Activated B cell treated with CpG ODN at 0.5 μM for 24 hours (primary cell): ENCODE measurements around the gene HIVEP3. TPM values are rescaled to one million over a fixed set of nuclear protein-coding genes. Genes with fewer than 3 reads are reported as not detected.
A peak's percentile ranks its signal among the peaks of the same experiment; 100 is the strongest.

Source experiments
- ATAC-seq: fragments of 200-7000 bp; cut with Tn5 transposase; one replicate; pipeline ENCODE4 v1.10.0; 2021; ENCODE audit warnings: low read depth, mild to moderate bottlenecking, moderate library complexity
- CTCF ChIA-PET: fragments of 350-600 bp; sonication (Branson Sonifier 250); formaldehyde crosslinking; loops from one replicate; lab custom pipeline; 2021; ENCODE audit warnings: antibody characterized with exemption; lab: Charles Lee
- POLR2A ChIA-PET: fragments of 350-600 bp; sonication (Branson Sonifier 250); formaldehyde crosslinking; loops from one replicate; lab custom pipeline; 2021; ENCODE audit warnings: antibody characterized with exemption; lab: Charles Lee
- DNase-seq: peaks from one replicate; pipeline ENCODE4 v3.0.0; 2022
- H3K27ac Mint-ChIP-seq: one replicate; pipeline ENCODE4 v1.8.0; 2020; ENCODE audit warnings: mixed read lengths
- H3K27me3 Mint-ChIP-seq: one replicate; pipeline ENCODE4 v1.8.0; 2021; ENCODE audit warnings: mixed read lengths
- H3K36me3 Mint-ChIP-seq: one replicate; pipeline ENCODE4 v1.8.0; 2021; ENCODE audit warnings: low read depth, mixed read lengths
- H3K4me1 Mint-ChIP-seq: one replicate; pipeline ENCODE4 v1.8.0; 2021; ENCODE audit warnings: mixed read lengths
- H3K4me3 Mint-ChIP-seq: one replicate; pipeline ENCODE4 v1.8.0; 2020; ENCODE audit warnings: mild to moderate bottlenecking, mixed read lengths
- H3K9me3 Mint-ChIP-seq: one replicate; pipeline ENCODE4 v1.8.0; 2020; ENCODE audit warnings: mixed read lengths
- CTCF ChIP-seq: fragments of 200-600 bp; IDR thresholded peaks from one replicate; pipeline ENCODE4 v1.8.0; 2022; ENCODE audit warnings: antibody characterized with exemption, mild to moderate bottlenecking
- intact Hi-C: fragments of 100-400 bp; cut with micrococcal nuclease; formaldehyde crosslinking; loops from one replicate; pipeline ENCODE4 v1.15.1; 2024
- total RNA-seq: library from RNA; stranded (reverse); gene quantifications from 2 replicates; pipeline ENCODE4 v1.2.3, GENCODE V29; 2022

The HIVEP3 gene
- total RNA-seq, 1 donor from 2014 or later: 14.4 TPM

- intact Hi-C loops: loop anchor here (1.0 to 5.0 kb wide), 3 partner anchors 55 to 361 kb away; no protein-coding TSS in a partner anchor
- DNase-seq (no peak), ATAC-seq (peak; percentile 34)
- Mint-ChIP-seq H3K4me1 (peaks cover 35% of the 10 kb centered on the region), H3K4me3 (no peak overlapping the region), H3K9me3 (no peaks in the 10 kb centered on the region), H3K27me3 (no peaks in the 10 kb centered on the region), H3K27ac (no peak overlapping the region), H3K36me3 (no peaks in the 10 kb centered on the region)
- ChIA-PET POLR2A (interaction anchor here (0.5 to 2.0 kb wide), 7 partner anchors 60 to 361 kb away, joined by 3 to 12 read pairs (median 5); no protein-coding TSS in a partner anchor), CTCF (interaction anchor here (0.8 to 3.2 kb wide), 15 partner anchors 9 to 361 kb away, joined by 3 to 33 read pairs (median 3); no protein-coding TSS in a partner anchor)
- TF ChIP-seq CTCF: no peak
Measured at GRCh38 chr1:41812051-41812450, 106.7 kb downstream of the HIVEP3 start.

- DNase-seq: no peak
- H3K27me3 Mint-ChIP-seq: no peaks in the 10 kb centered on the region
- H3K4me3 Mint-ChIP-seq: no peak overlapping the region
- no peak for TF ChIP-seq CTCF
- peak; percentile 95 for ATAC-seq
- ChIA-PET CTCF (interaction anchor here (1.0 to 3.2 kb wide), 11 partner anchors 10 to 362 kb away, joined by 3 to 33 read pairs (median 5); no protein-coding TSS in a partner anchor), POLR2A (interaction anchor here (0.5 to 2.0 kb wide), 6 partner anchors 59 to 362 kb away, joined by 3 to 12 read pairs (median 5); no protein-coding TSS in a partner anchor)
- no peaks in the 10 kb centered on the region for H3K36me3 Mint-ChIP-seq
- intact Hi-C loops: loop anchor here (1.0 to 5.0 kb wide), 7 partner anchors 56 to 294 kb away; no protein-coding TSS in a partner anchor
- H3K9me3 Mint-ChIP-seq: no peaks in the 10 kb centered on the region
- H3K4me1 Mint-ChIP-seq: peaks cover 43% of the 10 kb centered on the region
- H3K27ac Mint-ChIP-seq: peak overlapping the region; percentile 46
Measured at GRCh38 chr1:41811051-41811795, 107.5 kb downstream of the HIVEP3 start.

GRCh38 chr1:41810446-41810845 lies 108.3 kb downstream of the HIVEP3 start:
- DNase-seq (no peak), ATAC-seq (no peak)
- intact Hi-C loops: loop anchor here (1.0 to 5.0 kb wide), 4 partner anchors 10 to 293 kb away; no protein-coding TSS in a partner anchor
- Mint-ChIP-seq H3K4me1 (peaks cover 51% of the 10 kb centered on the region), H3K36me3 (no peaks in the 10 kb centered on the region), H3K27me3 (no peaks in the 10 kb centered on the region), H3K27ac (peak overlapping the region; percentile 15), H3K4me3 (no peak overlapping the region), H3K9me3 (no peaks in the 10 kb centered on the region)
- ChIA-PET POLR2A (interaction anchor here (2.0 kb wide), 1 partner anchor 83 kb away, joined by 9 read pairs; no protein-coding TSS in a partner anchor), CTCF (interaction anchor here (2.0 to 3.2 kb wide), 4 partner anchors 82 to 235 kb away, joined by 5 to 33 read pairs (median 8); no protein-coding TSS in a partner anchor)
- TF ChIP-seq CTCF: no peak

- H3K4me3 Mint-ChIP-seq: no peak overlapping the region
- no peak overlapping the region for H3K27ac Mint-ChIP-seq
- ChIA-PET CTCF (interaction anchor here (3.2 kb wide), 1 partner anchor 83 kb away, joined by 10 read pairs; no protein-coding TSS in a partner anchor), POLR2A (interaction anchor here (0.7 to 1.5 kb wide), 3 partner anchors 9 to 82 kb away, joined by 3 to 4 read pairs (median 4); no protein-coding TSS in a partner anchor)
- intact Hi-C loops: loop anchor here (1.0 to 5.0 kb wide), 4 partner anchors 9 to 292 kb away; no protein-coding TSS in a partner anchor
- peaks cover 57% of the 10 kb centered on the region for H3K4me1 Mint-ChIP-seq
- no peaks in the 10 kb centered on the region for H3K27me3 Mint-ChIP-seq
- no peaks in the 10 kb centered on the region for H3K36me3 Mint-ChIP-seq
- H3K9me3 Mint-ChIP-seq: no peaks in the 10 kb centered on the region
- ATAC-seq: no peak
- no peak for DNase-seq
- no peak for TF ChIP-seq CTCF
Measured at GRCh38 chr1:41809692-41810091, 109.0 kb downstream of the HIVEP3 start.

GRCh38 chr1:41807390-41807789 lies 111.3 kb downstream of the HIVEP3 start:
- Mint-ChIP-seq H3K36me3 (no peaks in the 10 kb centered on the region), H3K27ac (no peak overlapping the region), H3K27me3 (no peaks in the 10 kb centered on the region), H3K4me1 (peaks cover 80% of the 10 kb centered on the region), H3K9me3 (no peaks in the 10 kb centered on the region), H3K4me3 (no peak overlapping the region)
- no peak for DNase-seq
- ChIA-PET POLR2A (no interaction called here), CTCF (no interaction called here)
- TF ChIP-seq CTCF: no peak
- intact Hi-C loops: no loop called here
- ATAC-seq: no peak
